Endometrial microvascular endothelial cells (primary cell): ENCODE measurements around the gene TMEM132E. TPM values are rescaled to one million over a fixed set of nuclear protein-coding genes. Genes with fewer than 3 reads are reported as not detected.

Experiments
- in situ Hi-C: cut with HindIII; loops from 2 replicates; pipeline ENCODE4 v1.10.0; 2017; ENCODE audit warnings: low sequenced_read_pairs, low pct_unique_long_range_greater_than_20kb; ENCODE audit errors: inconsistent ontology term
- total RNA-seq: library from RNA; depleted of rRNA; stranded (reverse); fragments of >200 nt; gene quantifications from one replicate; pipeline ENCODE4 v1.2.3, GENCODE V29; 2015; ENCODE audit errors: inconsistent ontology term

The TMEM132E gene
- total RNA-seq, 1 donor from 2014 or later: not detected

DNA sequence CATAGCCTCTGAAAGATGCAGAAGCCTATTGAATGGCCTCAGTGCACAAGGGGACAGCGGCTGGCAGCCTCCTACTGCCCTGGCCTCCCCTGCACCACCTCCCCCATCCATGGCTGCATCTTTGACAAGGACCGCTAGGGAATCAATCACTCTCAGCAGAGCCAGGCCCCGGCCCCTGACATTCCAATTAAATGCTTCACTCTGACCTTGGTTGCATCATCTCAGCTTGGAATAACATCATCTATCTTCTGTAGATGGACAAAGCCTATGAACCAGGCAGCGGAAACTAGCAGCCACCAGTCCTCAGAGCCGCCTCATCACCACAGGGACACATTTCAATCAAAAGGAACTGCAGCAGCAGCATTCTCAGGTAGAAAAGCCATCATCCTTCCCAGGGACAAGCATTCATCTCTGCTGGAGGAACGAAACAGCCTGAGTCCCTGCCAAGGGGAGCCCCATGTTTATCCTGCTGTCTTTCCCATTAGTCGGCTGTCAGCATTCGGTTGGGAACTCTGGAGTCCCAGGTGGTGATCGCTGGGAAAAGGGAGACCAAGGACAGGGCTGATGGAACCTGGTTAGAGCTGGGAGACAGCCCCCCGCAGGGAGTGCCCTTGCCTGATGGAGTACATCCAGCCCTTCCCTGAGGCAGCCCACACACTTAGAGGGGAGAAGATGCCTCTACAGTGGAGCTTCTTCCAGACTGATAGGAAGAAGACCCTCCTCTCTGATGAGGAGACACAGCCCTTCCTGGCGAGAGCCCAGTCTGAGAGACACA lies 11.5 kb upstream of the TMEM132E start:
- in situ Hi-C loops: no loop called here

DNA sequence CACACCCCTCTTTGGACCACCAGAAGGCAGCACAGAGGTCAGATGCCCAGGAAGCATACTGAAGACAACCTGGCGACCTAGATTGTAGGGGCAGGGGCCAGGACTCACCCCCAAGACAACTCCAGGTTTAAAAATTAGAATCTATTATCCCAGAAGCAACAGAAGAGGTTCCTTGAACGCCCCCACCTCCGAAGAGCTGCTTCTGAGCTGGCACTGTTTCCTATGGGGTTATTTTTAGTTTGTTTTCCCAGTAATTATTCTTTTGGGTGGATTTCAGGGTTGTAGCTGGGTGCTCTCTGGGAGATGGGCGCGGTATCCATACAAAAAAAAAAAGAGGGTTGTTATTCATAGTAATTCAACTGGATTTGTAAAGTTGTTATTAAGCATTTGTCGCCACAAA lies 10.4 kb upstream of the TMEM132E start:
- in situ Hi-C loops: no loop called here

GRCh38 chr17:34569591-34569990 lies 9.8 kb upstream of the TMEM132E start:
- in situ Hi-C loops: no loop called here

- in situ Hi-C loops: no loop called here
Measured at GRCh38 chr17:34570506-34570905, 8.9 kb upstream of the TMEM132E start.

DNA sequence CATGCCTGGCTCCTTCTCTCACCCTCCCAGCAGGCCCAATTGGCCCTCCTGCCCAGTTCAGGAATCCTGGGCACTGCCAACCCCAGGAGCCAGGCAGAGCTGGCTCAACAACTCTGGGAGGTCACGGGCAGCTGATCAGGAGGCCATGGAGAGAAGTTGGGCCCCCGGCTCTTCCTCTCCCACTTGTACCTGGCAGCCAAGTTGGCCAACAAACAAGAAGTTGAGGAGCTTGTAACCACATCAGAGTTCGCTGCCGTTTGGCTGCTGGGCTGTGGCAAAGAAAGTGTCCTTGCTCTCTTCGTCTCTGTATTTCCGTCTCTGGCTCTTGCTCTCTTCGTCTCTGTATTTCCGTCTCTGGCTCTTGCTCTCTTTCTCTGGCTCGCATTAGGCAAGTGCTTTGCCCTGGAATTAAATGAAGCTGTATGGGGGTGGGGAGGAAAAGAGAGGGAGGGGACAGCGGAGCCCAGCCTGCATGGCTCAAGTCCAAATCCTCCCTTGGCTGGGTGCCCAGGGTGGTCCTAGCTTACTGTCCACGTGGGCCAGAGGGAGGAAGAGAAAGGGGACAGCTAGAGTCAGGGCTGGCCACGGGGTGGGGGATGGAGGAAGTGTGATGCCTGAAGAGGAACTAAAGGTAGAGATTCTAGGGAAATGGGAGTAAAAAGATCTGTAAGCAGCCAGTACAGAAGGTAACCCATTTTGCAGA lies 7.8 kb upstream of the TMEM132E start:
- in situ Hi-C loops: no loop called here

GRCh38 chr17:34572483-34572882 lies 6.9 kb upstream of the TMEM132E start:
- in situ Hi-C loops: no loop called here

DNA sequence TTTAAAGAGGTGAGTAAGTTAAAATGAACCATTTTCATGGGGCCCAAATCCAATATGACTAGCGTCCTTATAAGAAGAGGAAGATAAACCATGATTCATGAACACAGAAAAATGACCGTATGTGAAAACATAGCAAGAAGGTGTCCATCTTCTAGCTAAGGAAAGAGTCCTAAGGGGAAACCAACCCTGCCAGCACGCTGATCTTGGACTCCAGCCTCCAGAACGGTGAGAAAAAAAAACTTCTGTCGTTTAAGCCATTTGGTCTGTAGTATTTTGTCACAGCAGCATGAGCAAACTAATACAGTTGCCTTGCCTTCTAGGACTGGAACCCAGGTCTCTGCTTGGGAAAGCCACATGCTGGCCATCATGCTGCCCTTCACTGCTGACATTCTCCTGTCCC lies 4.2 kb upstream of the TMEM132E start:
- in situ Hi-C loops: no loop called here

- in situ Hi-C loops: no loop called here
Measured at GRCh38 chr17:34578016-34578415, 1.4 kb upstream of the TMEM132E start.

GRCh38 chr17:34578656-34579016 lies 746 bp upstream of the TMEM132E start:
- in situ Hi-C loops: no loop called here

GRCh38 chr17:34579979-34580684 lies 750 bp downstream of the TMEM132E start:
- in situ Hi-C loops: no loop called here

DNA sequence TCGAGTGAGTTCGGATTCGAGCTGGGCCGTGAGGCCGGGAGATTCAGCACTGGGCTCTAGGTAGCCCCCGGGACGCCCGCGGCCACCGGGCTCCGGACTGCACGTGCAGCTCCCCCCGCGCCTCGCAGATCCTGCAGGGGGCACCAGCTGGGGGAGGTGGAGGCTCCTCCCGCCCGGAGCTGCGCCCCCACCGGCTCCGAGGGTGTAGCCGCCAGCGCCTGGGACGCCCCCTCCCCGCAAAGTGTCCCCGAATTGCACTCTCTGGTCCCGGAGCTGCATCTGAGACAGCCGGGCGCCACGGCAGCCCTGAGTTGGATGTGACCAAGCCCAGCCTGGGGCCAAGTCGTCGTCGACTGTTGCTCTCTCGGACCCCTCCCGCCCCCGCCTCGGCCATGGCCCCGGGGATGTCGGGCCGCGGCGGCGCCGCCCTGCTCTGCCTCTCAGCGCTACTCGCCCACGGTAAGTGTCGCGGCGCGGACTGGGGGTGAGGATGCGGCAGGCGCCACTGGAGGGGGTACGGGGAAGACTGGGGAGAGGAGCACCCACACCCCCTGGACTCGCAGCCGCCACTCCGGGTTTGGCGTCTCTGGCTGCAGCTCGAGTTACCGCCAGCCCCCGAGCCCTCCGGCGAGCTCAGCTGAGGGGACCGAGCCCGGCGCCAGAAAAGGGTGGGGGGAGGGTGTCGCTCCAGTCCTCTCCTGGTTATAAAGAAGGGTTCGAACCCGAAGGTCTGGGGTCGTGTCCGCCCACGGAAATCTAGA lies 1.5 kb downstream of the TMEM132E start:
- in situ Hi-C loops: no loop called here

DNA sequence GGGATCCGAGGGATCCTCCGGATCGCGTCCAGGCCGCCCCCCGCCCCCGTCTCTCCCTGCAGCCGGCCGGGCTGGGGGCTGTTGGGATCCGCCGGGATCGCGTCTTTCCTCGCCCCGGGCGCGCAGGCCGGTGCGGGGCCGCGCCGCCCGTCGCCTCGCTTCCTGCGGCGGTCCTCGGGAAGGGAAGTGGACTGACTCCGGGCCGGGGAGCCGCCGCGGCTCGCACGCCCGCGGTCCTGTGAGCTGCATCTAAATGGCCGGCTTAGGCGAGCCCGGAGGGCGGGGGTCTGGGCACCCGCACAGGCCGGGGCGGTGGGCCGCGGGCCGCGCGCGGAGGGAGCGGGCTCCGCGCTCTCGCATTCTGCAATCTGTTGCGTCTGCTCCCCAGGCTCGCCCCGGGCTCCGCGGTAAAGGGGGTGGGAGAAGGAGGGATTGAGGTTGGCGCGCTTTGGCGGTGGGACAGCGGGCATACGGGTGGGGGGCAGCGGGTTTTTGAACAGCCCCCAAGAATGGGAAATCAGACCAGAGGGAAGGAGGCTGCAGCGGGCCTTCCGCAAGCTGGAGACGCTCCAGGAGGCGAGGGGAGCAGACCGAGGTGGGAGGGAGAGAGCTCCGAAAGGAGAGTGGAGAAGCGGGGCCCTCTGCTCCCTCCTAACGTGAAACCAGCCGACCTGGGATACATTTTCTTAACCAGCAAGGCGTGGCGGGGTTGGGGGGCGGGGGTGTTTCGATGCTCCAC lies 2.2 kb downstream of the TMEM132E start:
- in situ Hi-C loops: no loop called here

DNA sequence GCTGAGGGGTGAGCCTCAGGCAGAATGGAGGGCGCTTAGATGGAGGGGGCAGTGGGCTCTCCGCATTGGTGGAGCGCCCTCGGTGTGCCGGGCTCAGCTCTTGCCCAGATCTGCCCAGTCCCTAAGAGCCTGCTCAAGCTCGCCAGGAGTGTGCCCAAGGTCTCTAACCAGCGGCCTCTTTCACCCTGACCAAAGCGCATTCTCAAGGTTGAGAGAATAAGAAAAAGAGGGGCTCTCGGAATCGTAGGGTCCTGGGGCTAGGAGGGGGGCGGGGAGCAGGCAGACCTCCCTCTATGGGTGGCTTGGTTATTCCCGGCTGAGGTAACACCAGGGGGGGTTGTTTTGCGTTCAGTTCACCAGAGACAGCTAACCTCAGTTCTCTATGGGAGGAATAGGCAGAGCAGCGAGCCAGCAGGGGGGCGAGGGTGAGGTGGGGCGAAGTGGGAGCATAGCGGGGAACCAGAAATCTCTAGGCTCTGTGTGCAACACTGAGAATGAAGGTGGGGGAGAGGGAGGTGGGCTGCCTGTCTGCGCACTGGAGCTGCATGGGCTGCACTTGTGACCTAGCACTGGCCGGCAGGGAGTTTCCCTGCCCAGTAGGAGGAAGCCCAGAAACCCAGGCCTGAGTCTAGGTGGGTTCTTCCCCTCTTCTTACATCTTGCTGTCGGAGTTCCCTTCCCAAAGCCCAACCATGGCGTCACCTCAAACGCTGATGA lies 3.0 kb downstream of the TMEM132E start:
- in situ Hi-C loops: no loop called here

DNA sequence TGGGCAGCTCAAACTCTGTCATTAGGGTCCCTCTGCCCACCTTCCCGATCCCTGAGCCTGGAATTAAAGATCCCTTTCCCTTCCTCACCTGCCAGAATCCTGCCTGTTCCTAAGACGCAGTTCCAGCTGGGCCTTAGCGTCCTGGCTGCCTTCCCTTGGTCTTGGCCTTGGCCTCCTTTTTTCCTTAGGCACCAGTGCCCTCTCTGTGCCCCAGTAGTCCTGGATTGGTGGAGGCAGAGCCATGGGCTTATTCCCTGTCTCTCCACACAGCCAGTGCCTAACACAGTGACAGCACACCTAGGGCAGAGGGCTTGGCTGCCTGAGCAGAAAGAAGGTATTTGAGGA lies 3.5 kb downstream of the TMEM132E start:
- in situ Hi-C loops: no loop called here

DNA sequence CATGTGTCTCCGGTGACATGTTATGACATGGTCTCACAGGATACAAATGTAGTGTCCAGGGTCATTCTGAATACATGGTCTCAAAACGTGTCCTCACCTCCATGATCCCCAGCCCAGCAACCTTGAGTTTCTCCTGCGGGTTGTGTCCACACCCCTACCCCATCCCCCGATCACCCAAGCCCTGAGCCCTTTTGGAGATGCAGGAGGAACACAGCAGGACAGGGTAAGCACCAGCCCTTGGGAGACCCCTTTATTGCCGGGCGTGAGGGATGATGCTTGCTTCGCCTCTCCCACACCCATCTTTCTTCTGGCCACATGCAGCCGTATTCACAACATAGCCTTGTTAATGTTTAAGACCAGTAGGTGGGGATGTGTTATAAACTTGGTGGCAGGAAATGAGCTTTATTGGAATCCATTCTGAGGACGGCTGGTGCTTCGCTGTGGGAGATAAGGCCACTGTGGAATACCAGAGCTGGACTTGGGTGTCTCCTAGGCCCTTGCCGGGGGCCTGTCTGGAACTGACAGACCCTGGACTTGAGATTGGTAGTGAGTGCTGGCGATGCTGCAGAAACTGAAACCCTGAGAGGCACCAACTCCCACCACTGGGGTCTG lies 5.5 kb downstream of the TMEM132E start:
- in situ Hi-C loops: no loop called here

DNA sequence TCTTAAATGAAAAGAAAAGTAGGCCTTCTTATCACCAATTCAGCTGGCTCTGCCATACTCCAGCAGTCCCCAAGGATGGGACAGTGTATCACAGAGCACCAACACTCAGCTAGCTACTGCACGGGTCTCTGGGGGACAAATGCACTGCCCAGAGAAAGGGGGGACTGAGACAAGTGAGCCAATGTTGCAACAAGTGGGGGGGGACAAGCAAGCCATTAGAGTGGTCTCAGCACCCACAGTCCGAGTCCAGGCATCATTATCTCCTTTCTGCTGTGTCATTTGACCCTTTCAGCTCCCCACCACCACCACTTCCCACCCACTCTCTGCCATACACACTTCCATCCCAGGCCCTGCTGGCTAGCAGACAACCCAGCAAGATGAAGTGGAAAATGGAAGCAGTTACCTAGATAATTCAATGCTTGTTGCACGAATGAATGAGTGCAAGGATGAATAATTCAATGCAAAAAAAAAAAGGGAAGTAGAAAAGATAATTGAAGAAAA lies 7.0 kb downstream of the TMEM132E start:
- in situ Hi-C loops: no loop called here

DNA sequence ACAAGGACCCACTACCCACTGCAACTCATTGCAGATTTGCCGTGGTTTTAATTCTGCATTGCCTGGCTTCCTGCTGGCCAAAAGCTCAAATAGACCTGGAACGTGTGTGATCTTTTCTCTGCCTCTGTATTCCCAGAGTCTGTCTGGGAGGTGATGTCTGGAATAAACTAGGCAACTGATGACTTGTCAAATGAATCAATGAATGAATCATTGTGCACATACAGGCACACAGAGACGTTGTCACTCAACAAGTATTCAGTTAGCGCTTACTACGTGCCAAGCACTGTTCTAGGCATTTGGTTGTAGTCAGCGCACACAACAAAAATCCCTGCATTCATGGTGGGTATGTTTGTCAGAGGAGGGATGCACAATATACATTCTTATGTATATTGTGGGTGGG lies 8.9 kb downstream of the TMEM132E start:
- in situ Hi-C loops: no loop called here
